Measurements from ENCODE around the gene PLXNB3. TPM values are rescaled to one million over a fixed set of nuclear protein-coding genes. Genes with fewer than 3 reads are reported as not detected.

Gene PLXNB3
- total and polyA plus RNA-seq, 12 donors: 1.1 to 119 (median 41.4) TPM

DNA sequence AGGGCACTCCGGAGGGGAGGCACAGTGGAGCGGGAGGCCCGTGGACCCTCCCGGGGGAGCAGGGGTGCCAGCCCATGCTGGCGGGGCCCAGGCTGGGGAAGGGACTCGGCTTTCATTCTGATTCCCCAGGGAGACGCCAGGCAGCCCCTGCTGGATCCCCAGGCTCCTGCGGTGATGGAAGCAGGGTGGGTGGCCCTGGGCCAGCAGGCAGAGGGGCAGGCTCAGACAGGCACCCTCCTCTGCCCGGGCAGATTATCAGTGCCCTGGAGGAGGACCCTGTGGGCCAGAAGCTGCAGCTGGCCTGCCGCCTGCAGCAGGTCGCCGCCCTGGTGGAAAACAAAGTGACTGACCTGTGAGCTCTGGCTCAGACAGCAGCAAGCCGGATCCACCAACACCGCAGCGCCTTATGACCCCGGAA, 14.6 kb downstream of the PLXNB3 start:
- no peak for DNase-seq
- 67 to 90% (median 82%) methylated on average over 1 to 16 of the region's 16 CpGs for WGBS, 4 donors
- peaks cover 0 to 5% of the 10 kb centered on the region in 2 donors for H3K4me1 ChIP-seq (replicated peaks in 1 of 2)
- H3K36me3 ChIP-seq (replicated peaks in 1 of 2): peaks cover 0 to 6% of the 10 kb centered on the region in 2 donors
- no peaks in the 10 kb centered on the region for H3K27me3 ChIP-seq
- H3K4me3 ChIP-seq: no peak overlapping the region
- H3K27ac ChIP-seq: no peak overlapping the region
- no peaks in the 10 kb centered on the region for H3K9me3 ChIP-seq (replicated peaks in 1 of 3)
- intact Hi-C loops (cut with DNase I): no loop called here
- TF ChIP-seq CTCF (IDR thresholded peaks at IDR 0.05): no peak
- no peak for TF ChIP-seq POLR2A (IDR thresholded peaks at IDR 0.05)

DNA sequence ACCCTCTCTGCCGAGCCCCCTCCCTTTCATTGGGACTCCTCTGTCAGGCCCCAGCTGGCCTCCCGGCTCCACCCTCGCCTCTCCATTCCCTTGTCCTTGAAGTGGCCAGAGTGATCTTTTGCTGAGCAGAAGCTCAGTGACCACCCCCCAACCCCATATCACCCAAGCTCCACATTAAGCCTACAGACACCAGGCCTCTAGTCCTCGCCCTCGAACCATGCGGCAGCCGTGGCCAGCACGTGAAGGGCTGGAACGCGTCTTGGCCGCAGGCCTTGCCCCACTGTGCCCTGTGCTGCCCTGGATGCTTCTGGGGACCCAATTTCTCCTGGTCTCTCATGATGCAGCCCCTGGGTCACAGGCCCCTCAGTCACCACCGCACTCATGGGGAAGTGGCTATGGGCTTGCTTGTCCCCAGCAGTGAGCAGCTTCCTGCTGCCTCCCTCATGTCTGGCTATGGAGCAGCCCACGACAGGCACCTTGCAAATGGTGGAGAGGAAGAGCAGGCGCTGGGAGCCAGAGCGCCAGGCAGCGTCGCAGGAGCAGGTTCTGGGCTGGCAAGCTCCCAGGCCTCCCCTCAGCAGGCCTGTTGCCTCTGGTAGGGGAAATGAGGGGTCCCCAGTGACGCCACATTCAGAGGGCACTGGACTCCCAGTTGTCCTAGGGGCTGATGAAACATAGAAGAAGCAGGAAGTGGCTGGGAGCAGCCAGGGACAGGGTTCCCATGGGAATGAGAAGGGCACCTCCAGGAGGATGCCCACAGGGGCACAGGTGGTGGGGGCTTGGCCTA, 16.0 kb downstream of the PLXNB3 start:
- Histone ChIP-seq H3K36me3 (replicated peaks in 1 of 2) (peaks cover 0 to 5% of the 10 kb centered on the region in 2 donors), H3K4me1 (replicated peaks in 1 of 2) (peaks cover 0 to 5% of the 10 kb centered on the region in 2 donors), H3K4me3 (no peak overlapping the region), H3K27ac (peak overlapping the region in 2 of 5 donors; percentile 10 to 58), H3K9me3 (replicated peaks in 1 of 3) (no peaks in the 10 kb centered on the region), H3K27me3 (no peaks in the 10 kb centered on the region)
- intact Hi-C loops (cut with DNase I): no loop called here
- no peak for DNase-seq
- no peak for TF ChIP-seq POLR2A (IDR thresholded peaks at IDR 0.05)
- TF ChIP-seq CTCF (IDR thresholded peaks at IDR 0.05): no peak
- 48 to 81% (median 77%) methylated on average over 3 to 18 of the region's 18 CpGs for WGBS, 4 donors

DNA sequence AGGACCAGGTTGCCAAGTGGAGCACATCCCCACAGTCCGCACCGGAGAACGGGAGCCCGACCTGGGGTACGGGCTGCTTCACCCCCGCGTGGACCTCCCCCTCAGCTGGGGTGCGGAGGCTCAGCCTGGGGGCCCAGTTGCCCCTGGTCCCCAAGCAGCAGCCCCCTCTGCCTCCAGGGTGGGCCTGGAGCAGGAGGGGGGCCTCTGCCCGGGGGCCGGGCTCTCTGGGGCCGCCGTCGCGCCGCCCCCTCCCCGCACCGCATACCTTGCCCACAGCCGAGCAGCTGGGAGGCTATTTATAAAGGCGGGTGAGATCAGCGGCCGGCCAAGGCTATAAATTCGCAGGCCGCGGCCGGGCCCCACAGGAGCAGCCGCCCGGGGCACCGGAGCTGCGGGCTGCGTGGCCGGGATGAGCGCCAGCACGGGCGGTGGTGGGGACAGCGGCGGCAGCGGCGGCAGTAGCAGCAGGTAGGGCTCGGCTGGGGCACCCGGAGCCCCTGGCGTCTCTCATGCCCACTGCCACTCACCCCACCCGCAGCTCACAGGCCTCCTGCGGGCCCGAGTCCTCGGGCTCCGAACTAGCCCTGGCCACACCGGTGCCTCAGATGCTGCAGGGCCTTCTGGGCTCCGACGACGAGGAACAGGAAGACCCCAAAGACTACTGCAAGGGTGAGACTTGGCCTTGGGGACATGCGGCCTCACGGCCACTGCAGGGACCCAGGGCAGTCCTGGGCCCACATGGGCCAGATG, 16.8 kb downstream of the PLXNB3 start, which contains the start of gene SRPK3:
SRPK3 (plus strand) TSS at position 364 of the 750 bp plus-strand sequence; CDS start at position 410, 46 bp downstream.
- H3K9me3 ChIP-seq (replicated peaks in 1 of 3): no peaks in the 10 kb centered on the region
- peaks cover 0 to 5% of the 10 kb centered on the region in 2 donors for H3K4me1 ChIP-seq (replicated peaks in 1 of 2)
- intact Hi-C loops (cut with DNase I): no loop called here
- peak within 1 kb of the TSS in 1 of 4 donors; percentile 11 for H3K4me3 ChIP-seq
- TF ChIP-seq CTCF (IDR thresholded peaks at IDR 0.05): no peak
- TF ChIP-seq POLR2A (IDR thresholded peaks at IDR 0.05): peak in 1 of 2 donors; percentile 24
- H3K27ac ChIP-seq: peak within 1 kb of the TSS in 2 of 5 donors; percentile 40 to 58
- peaks cover 0 to 9% of the 10 kb centered on the region in 2 donors for H3K36me3 ChIP-seq (replicated peaks in 1 of 2)
- H3K27me3 ChIP-seq: no peaks in the 10 kb centered on the region
- peak in 5 of 7 donors; percentile 37 to 75 (median 63) for DNase-seq
- 7 to 67% (median 53%) methylated on average over 5 to 52 of the region's 52 CpGs; no CpG with 5 or more reads in 1 of the 4 donors for WGBS, 4 donors

GRCh38 chrX:153781428-153782047, 17.5 kb downstream of the PLXNB3 start:
- H3K36me3 ChIP-seq (replicated peaks in 1 of 2): peaks cover 0 to 16% of the 10 kb centered on the region in 2 donors
- no peaks in the 10 kb centered on the region for H3K27me3 ChIP-seq
- H3K4me3 ChIP-seq: no peak overlapping the region
- peaks cover 0 to 5% of the 10 kb centered on the region in 2 donors for H3K4me1 ChIP-seq (replicated peaks in 1 of 2)
- intact Hi-C loops (cut with DNase I): no loop called here
- H3K9me3 ChIP-seq (replicated peaks in 1 of 3): no peaks in the 10 kb centered on the region
- WGBS, 4 donors: 74 to 87% (median 78%) methylated on average over 12 to 24 of the region's 24 CpGs; no CpG with 5 or more reads in 1 of the 4 donors
- DNase-seq: no peak
- TF ChIP-seq POLR2A (IDR thresholded peaks at IDR 0.05) (no peak), CTCF (IDR thresholded peaks at IDR 0.05) (no peak)
- H3K27ac ChIP-seq: peak overlapping the region in 1 of 5 donors; percentile 58

Measured in adrenal gland (tissue), 12 donors.